ENCODE results near the gene ADTRP.

Gene ADTRP

GRCh38 chr6:11815231-11815630, 36.6 kb upstream of the ADTRP start:
- peak; percentile 27 to 55 for DNase-seq (ENCODE audit: low read depth in 2 of 2)
- no peak overlapping the region for H3K4me3 ChIP-seq (replicated peaks in 1 of 2; ENCODE audit: low read depth in 2 of 2, low read length in 2 of 2)
- no peak for TF ChIP-seq CTCF (IDR thresholded peaks at IDR 0.05; ENCODE audit: low read depth, low read length)

GRCh38 chr6:11814819-11815218, 36.2 kb upstream of the ADTRP start:
- no peak overlapping the region for H3K4me3 ChIP-seq (replicated peaks in 1 of 2; ENCODE audit: low read depth in 2 of 2, low read length in 2 of 2)
- no peak for TF ChIP-seq CTCF (IDR thresholded peaks at IDR 0.05; ENCODE audit: low read depth, low read length)
- DNase-seq (ENCODE audit: low read depth in 2 of 2): no peak

GRCh38 chr6:11814106-11814505, 35.5 kb upstream of the ADTRP start:
- H3K4me3 ChIP-seq (replicated peaks in 1 of 2; ENCODE audit: low read depth in 2 of 2, low read length in 2 of 2): no peak overlapping the region
- DNase-seq (ENCODE audit: low read depth in 2 of 2): no peak
- no peak for TF ChIP-seq CTCF (IDR thresholded peaks at IDR 0.05; ENCODE audit: low read depth, low read length)

- no peak for TF ChIP-seq CTCF (IDR thresholded peaks at IDR 0.05; ENCODE audit: low read depth, low read length)
- no peak for DNase-seq (ENCODE audit: low read depth in 2 of 2)
- no peak overlapping the region for H3K4me3 ChIP-seq (replicated peaks in 1 of 2; ENCODE audit: low read depth in 2 of 2, low read length in 2 of 2)
These were observed 35.0 kb upstream of the ADTRP start for GRCh38 chr6:11813606-11814005.

GRCh38 chr6:11812951-11813350, 34.3 kb upstream of the ADTRP start:
- no peak for TF ChIP-seq CTCF (IDR thresholded peaks at IDR 0.05; ENCODE audit: low read depth, low read length)
- H3K4me3 ChIP-seq (replicated peaks in 1 of 2; ENCODE audit: low read depth in 2 of 2, low read length in 2 of 2): no peak overlapping the region
- peak in 1 of 2 donors; percentile 22 for DNase-seq (ENCODE audit: low read depth in 2 of 2)

GRCh38 chr6:11812439-11812838, 33.8 kb upstream of the ADTRP start:
- DNase-seq (ENCODE audit: low read depth in 2 of 2): no peak
- H3K4me3 ChIP-seq (replicated peaks in 1 of 2; ENCODE audit: low read depth in 2 of 2, low read length in 2 of 2): no peak overlapping the region
- no peak for TF ChIP-seq CTCF (IDR thresholded peaks at IDR 0.05; ENCODE audit: low read depth, low read length)

- TF ChIP-seq CTCF (IDR thresholded peaks at IDR 0.05; ENCODE audit: low read depth, low read length): no peak
- no peak overlapping the region for H3K4me3 ChIP-seq (replicated peaks in 1 of 2; ENCODE audit: low read depth in 2 of 2, low read length in 2 of 2)
- DNase-seq (ENCODE audit: low read depth in 2 of 2): no peak
These were observed 33.2 kb upstream of the ADTRP start for GRCh38 chr6:11811644-11812264.

Data from cardiac fibroblast (primary cell).